ENCODE measurements around the gene TRIM39. TPM values are rescaled to one million over a fixed set of nuclear protein-coding genes. Genes with fewer than 3 reads are reported as not detected.

The TRIM39 gene
- total and polyA plus RNA-seq, 9 of the 15 experiments (the other 6 are each of a cell fraction or from before 2014, with no cell fraction given): 5.6 to 17.7 (median 12.8) TPM

- TF ChIP-seq ZNF395 (CRISPR knock-in tag; IDR thresholded peaks at IDR 0.05) (peak; percentile 31; the same call in 1 of the 2 replicates), NFIC (IDR thresholded peaks at IDR 0.05) (no peak), CBX3 (IDR thresholded peaks at IDR 0.05; ENCODE audit: borderline replicate concordance in 1 of 2, low read length in 2 of 2) (no peak), BRD4 (IDR thresholded peaks at IDR 0.05) (0 out of 2 replicates have a peak, but pooled peaks have one; percentile 34), IRF1 (CRISPR knock-in tag; IDR thresholded peaks at IDR 0.05; ENCODE audit: borderline replicate concordance) (no peak), KLF16 (IDR thresholded peaks at IDR 0.05) (no peak), TCF3 (CRISPR knock-in tag; IDR thresholded peaks at IDR 0.05) (peak; percentile 78), ZBTB2 (IDR thresholded peaks at IDR 0.05) (peak; percentile 83; the same call in 1 of the 2 replicates), HDAC1 (IDR thresholded peaks at IDR 0.05) (peak in 1 of 2 experiments; percentile 62; a peak in 2 of 4 replicates), KDM1A (IDR thresholded peaks at IDR 0.05) (peak; percentile 53 to 57; a peak in 2 of 4 replicates), HNRNPL (IDR thresholded peaks at IDR 0.05; ENCODE audit: low read depth, low read length) (no peak), NRF1 (conservative IDR thresholded peaks at IDR 0.05 in 1 of 2, IDR thresholded peaks at IDR 0.05 in 1 of 2) (0 out of 4 replicates have a peak, but pooled peaks of 1 of the 2 experiments have one; percentile 11), RBFOX2 (IDR thresholded peaks at IDR 0.05; ENCODE audit: low read depth, low read length) (no peak), ZNF780A (CRISPR knock-in tag; IDR thresholded peaks at IDR 0.05) (no peak), ARID1B (IDR thresholded peaks at IDR 0.05) (peak; percentile 89), GTF2A2 (tag; IDR thresholded peaks at IDR 0.05) (no peak), IRF2 (CRISPR knock-in tag; IDR thresholded peaks at IDR 0.05) (no peak), HDAC2 (IDR thresholded peaks at IDR 0.05) (peak; percentile 49), PKNOX1 (IDR thresholded peaks at IDR 0.05) (peak; percentile 30), NFE2L1 (tag; IDR thresholded peaks at IDR 0.05; ENCODE audit: borderline replicate concordance, low read depth) (no peak)
These were observed 17.6 kb downstream of the TRIM39 start (continued) for GRCh38 chr6:30344191-30344867.
